Adrenal gland (tissue), 5 donors: ENCODE results near the gene RABGGTA.

ENCODE experiments used
- POLR2A ChIP-seq, 2 donors: fragments of 450-650 bp; IDR thresholded peaks; one replicate each; pipeline ENCODE4 v1.6.1; 2017; ENCODE audit warnings: antibody characterized with exemption in 2 of 2, mild to moderate bottlenecking in 2 of 2, moderate library complexity in 1 of 2
- TF ChIP-seq, protein P1 (sequence below), 6 experiments: fragments of 450-650 bp in 4 of 6; fragments of 200-600 bp in 2 of 6; sonication (generic) in 1 of 6; IDR thresholded peaks; 1 replicate in 5 of 6; 2 replicates in 1 of 6; pipeline versions ENCODE4 v1.5.1 to v1.8.0; 2016 to 2021; ENCODE audit warnings: antibody characterized with exemption in 6 of 6, mild to moderate bottlenecking in 2 of 6, moderate library complexity in 1 of 6
- donor health status: DM: no; HTN: no; CAD: no.

DNA sequence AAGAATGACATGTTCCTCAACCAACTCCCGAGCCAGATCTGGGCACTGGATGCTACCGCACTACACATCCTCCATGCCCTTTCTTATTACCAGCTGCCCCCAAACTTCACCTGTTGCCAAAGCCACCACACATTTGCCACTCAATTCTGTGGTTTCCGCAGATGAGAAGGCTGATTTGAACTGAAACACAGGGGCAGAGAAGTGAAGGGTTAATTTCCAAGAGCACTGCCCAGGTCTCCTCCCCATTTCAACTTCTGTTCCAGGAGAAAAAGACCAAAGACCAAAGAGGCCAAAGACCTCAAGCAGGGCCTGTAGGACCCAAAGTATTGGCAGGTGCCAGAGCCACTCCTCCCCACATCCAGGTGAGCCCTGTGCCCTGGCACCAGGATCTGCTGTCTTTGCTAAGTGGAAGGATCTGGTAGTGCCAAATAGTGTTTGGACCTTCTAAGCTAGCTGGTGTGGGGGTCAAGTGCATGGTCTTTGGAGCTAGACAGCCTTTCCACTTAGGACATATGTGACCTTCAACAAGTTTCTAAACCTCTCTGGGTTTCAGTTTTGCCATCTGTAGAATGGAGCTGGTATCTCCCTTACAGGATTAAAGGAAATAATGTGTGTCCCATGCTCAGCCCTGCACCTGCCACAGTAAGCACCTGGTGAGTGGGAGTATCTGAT, 20.2 kb upstream of the RABGGTA start:
- TF ChIP-seq, protein P1, sequence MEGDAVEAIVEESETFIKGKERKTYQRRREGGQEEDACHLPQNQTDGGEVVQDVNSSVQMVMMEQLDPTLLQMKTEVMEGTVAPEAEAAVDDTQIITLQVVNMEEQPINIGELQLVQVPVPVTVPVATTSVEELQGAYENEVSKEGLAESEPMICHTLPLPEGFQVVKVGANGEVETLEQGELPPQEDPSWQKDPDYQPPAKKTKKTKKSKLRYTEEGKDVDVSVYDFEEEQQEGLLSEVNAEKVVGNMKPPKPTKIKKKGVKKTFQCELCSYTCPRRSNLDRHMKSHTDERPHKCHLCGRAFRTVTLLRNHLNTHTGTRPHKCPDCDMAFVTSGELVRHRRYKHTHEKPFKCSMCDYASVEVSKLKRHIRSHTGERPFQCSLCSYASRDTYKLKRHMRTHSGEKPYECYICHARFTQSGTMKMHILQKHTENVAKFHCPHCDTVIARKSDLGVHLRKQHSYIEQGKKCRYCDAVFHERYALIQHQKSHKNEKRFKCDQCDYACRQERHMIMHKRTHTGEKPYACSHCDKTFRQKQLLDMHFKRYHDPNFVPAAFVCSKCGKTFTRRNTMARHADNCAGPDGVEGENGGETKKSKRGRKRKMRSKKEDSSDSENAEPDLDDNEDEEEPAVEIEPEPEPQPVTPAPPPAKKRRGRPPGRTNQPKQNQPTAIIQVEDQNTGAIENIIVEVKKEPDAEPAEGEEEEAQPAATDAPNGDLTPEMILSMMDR (IDR thresholded peaks at IDR 0.05), result no peak
- no peak for TF ChIP-seq POLR2A (IDR thresholded peaks at IDR 0.05)
